GM21390 (cell line): ENCODE data around the gene SALL4.
"Not testable (repeated sequence)": the region's sequence is repeated elsewhere in the genome, so short reads cannot be mapped to it uniquely, and the experiment has no call there.

Experiments used
- ATAC-seq: cut with Tn5 transposase; IDR thresholded peaks from one replicate; pipeline ENCODE4 v1.9.1; 2021; ENCODE audit not compliant: unreplicated experiment

SALL4 gene

DNA sequence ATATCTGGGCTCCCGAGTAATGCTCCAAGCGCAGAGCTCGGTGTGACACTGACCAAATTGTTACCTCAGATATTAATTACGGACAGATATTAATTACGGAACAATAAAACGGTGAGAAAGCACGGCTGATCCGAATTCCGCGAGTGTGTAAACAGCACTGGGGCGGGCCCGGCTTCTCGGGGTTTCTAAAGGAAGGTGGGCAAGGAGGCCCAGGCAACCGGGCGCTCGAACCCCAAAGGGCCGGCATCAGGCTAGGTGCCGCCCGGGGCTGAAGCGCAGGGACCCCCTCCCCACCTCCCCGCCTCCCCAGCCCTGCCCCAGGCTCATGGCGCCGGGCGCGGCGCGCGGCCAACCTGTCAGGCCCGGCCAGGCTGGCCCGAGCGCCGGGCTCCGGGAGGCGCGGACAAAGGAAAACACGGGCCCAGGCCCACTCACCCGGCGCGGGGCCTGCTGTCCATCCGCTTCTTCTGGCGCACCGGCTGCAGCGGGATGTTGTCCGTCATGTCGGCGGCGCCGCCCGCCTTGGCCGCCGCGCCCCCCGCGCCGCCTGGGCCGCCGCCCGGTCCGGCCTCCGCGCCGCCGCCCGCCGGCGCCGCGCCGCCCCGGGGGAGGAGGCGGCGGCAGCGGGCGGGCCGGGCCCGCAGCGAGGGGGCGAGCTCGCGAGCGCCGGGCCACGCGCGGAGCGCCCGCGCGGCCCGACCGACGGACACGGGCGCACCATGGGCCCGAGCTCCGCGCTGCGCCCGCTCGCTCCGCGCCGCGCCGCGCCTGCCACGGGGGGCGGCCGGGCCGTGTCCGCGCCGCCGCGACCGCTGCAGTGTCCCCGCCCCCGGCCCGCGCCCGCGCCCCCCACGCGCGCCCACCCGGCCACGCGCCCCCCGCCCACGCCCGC lies 34.2 kb downstream of the SALL4 start, which contains the start of gene ATP9A:
TSS of gene ATP9A (minus strand) at position 524 of the 892 bp plus-strand sequence. CDS start at position 503, 21 bp downstream.
- ATAC-seq = no peak

DNA sequence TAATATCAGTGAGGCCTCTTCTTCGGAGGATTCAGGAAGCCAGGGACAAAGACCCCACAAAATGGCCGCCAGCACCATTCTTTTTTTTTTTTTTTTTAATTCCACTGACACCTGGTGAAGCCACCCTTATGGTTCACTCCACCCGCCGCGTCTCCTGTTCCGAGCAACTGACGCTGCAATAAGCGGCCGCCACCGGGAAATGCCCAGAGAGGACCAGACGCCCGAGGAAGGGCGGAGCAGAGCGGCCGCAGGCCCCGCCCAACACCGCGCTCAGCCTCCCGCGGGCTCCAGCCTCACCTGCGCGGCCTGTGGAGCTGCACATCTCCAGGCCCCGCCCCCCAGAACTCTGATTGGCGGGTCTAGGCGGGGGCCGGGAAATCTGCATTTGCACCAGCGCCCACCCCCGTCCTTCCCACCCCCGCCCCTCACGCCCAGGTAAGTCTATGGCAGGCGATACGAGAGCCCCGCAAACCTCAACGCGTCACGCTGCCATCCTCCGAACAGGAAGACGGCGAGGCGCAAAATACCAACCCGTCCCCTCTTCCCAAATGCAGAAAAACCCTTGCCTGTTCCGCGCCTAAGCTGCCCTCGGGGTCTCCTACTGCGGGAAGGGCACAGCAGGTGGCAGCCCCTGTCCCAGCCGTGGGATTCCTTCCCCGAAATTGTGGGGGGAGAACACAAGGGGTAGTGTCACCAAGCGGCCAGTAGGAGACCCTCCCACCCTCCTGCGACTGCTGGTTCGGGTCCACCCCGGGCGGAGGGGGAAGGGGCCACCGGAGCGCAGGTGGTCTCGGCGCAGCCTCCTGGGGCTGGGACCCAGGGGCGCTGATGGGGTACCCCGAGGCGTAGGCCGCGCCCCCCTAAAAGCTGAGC lies 35.1 kb downstream of the SALL4 start:
- ATAC-seq = no peak

DNA sequence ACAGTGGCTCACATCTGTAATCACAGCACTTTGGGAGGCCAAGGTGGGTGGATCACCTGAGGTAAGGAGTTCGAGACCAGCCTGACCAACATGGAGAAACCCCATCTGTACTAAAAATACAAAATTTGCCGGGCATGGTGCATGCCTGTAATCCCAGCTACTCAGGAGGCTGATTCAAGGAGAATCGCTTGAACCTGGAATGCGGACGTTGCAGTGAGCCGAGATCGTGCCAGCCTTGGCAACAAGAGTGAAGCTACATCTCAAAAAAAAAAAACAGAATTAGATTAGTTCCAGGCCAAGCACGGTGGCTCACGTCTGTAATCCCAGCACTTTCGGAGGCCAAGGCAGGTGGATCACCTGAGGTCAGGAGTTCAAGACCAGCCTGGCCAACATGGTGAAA lies 36.9 kb downstream of the SALL4 start:
- ATAC-seq = not testable (repeated sequence)

DNA sequence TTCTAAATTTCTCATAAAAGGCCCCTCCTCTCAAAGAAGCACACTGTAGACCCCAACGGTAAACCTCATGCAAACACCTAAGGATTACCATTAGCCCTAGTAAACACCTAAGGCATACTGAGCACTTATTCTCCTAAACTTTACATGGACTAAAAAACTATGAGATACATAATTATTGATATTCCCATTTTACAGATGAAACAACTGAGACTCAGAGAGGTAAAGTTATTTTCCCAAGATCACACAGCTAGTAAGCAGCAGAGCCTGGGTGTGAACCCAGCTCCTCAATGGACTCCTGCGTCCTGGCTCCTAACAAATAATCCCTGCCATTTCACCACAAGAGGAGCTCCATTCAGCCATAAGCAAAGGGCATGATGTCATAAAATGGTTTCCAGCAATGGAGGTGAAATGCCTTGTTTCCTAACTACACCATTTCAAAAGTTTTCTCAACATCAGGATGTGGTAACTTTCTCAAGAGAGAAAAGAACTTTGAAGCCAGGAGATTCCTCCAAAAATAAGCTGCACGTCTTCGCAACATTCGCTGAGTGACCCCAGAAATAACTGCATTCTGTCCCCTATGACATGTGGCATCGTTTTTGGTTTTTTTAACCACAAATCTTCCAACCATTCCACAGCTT lies 38.2 kb downstream of the SALL4 start:
- ATAC-seq = no peak

DNA sequence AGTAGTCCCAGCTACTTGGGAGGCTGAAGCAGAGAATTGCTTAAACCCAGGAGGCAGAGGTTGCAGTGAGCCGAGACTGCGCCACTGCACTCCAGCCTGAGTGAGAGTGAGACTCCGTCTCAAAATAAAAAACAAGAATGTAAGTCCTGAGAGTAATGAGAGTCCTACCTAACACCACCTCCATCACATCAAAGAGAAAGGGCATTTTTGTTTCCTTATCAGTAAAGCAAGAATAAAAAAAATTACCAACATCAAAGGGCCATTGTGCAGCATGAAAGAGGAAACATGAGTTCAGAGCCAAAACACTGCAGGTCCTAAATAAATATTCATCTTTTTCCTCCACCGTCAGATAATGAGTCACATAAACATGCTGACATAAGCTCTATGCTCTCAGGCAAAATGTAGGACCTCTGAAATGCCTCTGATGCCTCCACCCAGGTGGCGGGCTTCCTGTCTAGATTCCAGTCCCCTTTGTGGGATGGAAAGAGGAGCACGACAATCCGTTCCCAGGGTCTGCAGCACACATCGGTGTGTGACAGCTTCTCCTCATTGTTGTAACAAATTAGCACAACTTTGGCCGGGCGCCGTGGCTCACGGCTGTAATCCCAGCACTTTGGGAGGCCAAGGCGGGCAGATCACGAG lies 41.3 kb downstream of the SALL4 start:
- ATAC-seq = no peak

DNA sequence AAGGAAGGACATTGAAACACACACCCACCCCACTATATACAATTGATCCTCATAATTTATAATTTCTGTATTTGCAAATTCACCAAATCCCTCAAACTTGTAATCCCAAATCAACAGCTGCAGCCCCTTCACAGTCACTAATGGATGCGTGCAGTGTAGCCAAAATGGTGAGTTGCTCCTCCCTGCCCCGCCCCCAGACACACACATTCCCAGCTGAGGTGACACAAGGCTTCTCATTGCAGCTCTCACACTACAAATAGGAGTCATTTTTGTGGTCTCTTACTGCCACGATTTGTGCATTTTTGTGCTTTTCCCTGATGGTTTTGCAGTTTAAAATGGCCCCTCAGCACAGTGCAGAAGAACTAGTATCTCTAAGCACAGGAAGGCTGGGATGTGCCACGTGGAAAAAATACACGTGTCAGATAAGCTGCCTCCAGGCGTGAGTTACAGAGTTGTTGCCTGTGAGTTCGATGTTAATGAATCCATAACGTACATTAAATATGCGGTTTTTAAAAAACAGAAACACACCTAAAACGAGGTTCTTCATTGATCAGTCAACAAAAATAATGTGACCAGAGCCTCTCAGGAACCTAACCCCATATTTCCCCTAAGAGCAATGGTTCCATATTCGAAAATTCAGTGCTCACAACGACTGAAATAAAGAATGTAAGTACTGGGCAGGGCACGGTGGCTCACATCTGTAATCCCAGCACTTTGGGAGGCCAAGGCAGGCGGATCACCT lies 42.4 kb downstream of the SALL4 start:
- no peak for ATAC-seq

DNA sequence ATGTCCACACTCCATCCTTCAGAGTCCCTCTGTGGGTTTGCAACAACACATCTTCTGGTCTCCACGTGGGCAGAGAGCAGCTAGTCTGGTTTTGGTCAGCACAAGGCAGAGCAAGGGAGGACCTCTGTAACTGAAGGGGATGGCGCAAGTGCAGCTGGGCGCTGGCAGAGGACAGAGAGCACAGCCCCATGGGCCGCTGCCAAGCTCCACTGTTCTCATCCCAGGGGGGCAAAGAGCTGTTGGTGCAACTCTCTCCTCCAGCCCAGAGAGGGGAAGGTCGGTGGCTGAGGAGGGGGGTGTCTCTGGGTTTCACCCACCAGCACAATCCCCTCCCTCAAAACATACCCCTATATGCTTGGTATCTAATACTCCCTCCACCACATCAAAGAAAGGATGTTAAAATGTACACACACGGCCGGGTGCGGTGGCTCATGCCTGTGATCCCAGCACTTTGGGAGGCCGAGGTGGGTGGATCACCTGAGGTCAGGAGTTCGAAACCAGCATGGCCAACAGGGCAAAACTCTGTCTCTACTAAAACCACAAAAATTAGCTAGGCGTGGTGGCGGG lies 43.3 kb downstream of the SALL4 start:
- no peak for ATAC-seq

DNA sequence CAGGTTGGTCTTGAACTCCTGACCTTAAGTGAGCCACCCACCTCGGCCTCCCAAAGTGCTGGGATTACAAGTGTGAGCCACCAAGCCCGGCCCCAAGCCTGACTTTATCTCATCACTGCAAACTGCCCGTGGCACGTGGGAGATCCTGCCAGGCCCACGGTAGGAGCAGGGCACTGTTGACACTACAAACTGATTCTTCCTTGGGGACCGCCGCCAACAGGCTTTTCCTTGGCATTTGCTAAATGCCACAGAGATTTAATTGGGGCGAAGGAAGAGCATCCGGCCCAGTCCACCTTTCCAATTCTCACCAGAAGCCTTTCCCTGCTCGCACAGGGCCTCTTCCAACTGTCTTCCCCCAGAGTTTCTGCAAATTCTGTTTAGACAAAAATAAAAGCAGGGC lies 45.1 kb downstream of the SALL4 start:
- no peak for ATAC-seq

DNA sequence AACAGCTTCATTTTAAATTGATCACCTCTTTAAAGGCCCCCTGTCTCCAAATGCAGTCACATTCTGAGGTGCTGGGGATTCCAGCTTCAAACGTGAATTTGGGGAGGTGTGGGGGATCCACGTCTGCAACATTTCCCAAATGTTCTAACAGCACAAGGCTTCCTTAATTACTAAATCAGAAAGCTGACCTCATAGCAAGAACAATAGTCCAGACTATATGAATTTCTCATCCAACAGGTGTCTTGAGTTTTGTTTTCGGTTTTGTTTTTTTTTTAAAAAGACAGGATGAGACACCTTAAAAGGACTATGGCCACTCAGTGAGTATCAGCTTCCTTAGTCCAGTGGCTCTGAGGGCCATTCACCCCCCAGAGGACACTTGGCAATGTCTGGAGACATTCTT lies 45.7 kb downstream of the SALL4 start:
- no peak for ATAC-seq

DNA sequence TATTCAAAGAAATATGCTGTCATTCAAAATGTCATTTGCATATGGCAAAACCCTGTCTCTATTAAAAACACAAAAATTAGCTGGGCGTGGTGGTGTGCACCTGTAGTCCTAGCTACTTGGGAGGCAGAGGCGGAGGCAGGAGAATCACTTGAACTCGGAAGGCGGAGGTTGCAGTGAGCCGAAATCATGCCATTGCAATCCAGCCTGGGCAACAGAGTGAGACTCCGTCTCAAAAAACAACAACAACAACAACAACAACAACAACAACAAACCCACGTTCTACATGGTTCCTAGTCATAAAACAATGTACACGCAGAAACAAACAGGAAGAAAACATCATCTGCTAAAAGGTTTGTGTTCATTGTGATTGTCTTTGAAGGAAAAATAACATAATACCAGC lies 49.1 kb downstream of the SALL4 start:
- not testable (repeated sequence) for ATAC-seq

DNA sequence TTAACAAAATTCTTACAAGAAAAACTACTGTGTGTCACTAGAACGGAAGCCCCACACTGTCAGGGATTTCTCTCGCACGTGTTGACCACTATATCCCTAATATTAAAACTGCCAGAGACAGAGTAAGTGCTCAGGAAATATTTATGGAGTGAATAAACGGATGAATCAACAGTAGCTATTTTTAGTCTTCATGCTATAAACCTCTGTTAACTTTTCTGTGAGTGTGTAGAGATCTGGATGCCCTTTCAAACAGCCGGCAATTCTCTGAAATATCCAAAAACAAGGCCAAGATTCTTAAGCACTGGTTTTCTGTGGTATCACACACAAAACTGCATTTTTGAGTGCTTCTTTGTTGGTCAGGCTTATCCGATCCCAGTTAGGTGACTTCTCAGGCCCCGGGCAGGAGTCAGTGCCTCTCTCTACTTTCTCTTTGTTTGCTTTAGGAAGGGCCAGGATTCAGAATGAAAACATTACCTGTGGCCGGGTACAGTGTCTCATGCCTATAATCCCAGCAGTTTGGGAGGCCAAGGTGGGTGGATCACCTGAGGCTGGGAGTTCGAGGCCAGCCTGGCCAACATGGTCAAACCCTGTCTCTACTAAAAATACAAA lies 49.9 kb downstream of the SALL4 start:
- ATAC-seq = no peak

DNA sequence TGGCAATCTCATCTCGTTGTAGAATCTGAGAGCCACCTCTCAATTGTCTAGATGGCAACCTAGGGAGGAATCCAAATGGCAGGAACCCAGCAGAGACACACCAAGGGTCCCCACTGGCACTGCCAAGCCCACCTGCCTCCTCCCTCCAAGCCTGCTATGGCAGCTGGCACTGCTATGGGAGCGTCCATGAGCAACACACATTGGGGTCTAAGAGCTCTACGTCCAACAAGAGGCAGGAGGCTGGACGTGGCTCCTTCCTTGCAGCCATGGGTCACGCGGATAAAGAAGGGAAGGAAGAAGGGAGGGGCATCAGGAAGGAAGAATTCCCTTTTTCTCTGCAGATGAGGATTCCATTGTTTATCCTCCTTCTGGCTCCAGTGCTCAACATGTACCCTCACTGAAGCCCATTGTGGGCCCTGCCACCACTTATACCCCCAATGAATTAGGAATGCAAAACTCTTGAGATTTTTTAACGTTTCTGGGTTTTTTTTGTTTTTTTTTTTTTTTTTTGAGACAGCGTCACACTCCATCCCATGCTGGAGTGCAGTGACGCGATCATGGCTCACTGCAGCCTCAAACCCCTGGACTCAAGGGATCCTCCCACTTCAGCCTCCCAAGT lies 51.4 kb downstream of the SALL4 start:
- ATAC-seq = no peak

DNA sequence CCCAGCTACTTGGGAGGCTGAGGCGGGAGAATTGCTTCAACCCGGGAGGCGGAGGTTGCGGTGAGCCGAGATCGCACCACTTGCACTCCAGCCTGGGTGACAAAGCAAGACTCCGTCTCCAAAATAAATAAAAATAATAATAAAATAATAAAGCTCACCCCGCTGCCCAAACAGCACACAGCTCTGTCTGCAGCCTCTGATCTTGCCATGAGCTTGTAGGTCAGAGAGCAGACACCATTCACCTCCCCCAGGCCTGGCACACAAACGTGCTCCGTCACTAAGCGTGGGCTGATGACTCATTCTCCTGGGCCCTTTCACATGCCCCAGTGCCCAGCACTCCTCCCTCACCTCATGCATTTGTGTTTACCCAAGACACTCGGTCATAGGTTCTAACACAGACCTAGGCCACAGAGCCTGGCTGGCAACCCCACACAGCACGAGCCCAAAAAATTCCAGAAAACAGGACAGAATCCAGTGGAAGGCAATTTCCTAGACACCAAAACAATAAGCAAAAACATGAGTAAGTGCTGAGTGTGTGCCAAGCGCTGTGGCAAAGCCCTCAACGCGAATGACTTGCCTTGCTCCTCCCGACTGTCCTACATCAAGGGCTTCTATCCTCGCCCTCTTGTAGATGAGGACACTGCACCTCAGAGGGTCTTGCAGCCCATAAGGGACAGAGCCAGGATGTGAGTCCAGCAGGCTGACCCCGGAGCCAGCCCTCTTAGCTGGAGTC lies 52.1 kb downstream of the SALL4 start:
- no peak for ATAC-seq

DNA sequence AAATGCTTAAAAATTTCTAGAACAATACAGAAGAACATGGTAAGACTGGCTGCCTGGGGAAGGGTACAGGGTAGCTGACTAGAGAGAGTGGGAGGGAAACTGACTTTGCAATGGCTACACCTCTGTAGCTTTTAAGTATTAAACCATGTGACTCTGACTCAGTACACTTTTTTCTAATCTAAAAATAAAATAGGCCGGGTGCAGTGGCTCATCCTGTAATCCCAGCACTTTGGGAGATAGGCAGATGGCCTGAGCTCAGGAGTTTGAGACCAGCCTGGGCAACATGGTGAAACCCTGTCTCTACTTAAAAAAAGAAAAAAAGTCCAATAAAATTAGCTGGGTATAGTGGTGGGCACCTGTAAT lies 52.7 kb downstream of the SALL4 start:
- ATAC-seq = no peak

DNA sequence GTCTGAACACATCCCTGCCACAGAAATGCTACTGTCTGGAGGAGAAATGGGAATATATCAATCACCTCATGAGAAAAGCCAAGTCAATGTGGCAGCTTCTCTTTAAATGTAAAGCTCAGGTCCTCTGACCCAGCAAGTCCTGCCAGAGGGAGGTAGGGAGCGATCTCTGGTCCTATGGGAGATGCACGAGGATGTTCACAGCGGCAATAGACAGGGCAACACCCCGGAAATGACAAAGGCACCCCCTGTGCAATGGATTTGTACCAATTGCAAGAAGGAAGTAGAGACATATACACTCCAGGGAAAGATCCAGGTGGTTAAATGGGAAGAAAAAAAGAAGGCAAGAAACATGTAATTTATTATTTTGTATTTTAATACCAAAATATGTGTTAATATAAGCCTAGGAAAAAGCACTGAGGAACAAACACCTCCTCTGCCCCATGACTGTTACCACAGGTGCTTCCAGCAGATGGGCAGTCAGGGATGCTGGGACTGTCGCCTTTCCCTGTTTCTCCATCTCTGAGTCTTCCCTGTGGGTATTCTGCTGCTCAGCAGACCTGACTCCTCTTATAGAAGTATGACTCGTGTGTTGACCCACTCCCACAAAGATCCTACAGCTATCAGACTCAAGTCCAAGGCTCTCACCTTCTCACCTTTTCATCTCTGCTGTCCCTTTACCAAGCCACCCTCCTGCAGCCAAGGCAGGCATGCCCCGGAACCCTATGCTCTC lies 55.0 kb downstream of the SALL4 start:
- no peak for ATAC-seq

DNA sequence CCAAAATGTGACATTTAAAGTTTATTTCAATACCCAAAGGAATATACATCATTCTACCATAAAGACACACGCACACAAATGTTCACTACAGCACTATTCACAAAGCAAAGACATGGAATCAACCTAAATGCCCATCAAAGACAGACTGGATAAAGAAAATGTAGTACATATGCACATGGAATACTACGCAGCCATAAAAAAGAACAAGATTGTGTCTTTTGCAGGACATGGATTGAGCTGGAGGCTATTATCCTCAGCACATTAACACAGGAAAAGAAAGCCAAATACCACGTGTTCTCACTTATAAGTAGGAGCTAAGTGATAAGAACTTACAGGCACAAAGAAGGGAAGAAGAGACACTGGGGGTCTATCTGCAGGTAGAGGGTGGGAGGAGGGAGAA lies 56.5 kb downstream of the SALL4 start:
- no peak for ATAC-seq

DNA sequence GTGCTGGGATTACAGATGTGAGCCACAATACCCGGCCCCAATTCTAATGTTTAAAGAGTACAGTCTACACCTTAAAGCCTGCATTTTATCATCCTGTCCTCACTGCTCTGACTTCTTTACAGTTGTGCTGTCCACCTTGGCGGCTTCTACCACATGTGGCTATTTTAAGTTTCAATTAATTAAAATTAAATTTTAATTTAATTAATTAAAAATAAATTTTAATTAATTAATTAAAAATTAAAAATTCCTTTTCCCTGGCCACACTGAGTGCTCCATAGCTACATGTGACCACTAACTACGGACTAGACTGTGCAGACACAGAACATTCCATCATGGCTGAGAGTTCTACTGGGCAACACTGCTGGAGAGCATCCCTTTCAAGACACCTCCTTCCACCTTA lies 61.5 kb downstream of the SALL4 start:
- no peak for ATAC-seq

DNA sequence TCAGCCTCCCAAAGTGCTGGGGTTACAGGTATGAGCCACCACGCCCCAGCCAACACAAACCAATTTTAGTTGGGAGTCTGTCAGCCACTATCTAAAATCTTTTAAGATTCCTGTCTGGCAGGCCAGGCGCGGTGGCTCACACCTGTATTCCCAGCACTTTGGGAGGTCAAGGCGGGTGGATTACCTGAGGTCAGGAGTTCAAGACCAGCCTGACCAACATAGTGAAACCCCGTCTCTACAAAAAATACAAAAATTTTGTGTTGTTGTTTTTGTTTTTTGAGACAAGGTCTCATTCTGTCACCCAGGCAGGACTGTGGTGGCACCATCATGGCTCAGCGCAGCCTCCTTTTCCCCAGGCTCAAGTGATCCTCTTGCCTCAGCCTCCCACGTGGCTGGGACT lies 62.0 kb downstream of the SALL4 start:
- ATAC-seq = not testable (repeated sequence)
